PC-3 (cell line): ENCODE data around the gene DDI2. TPM values are rescaled to one million over a fixed set of nuclear protein-coding genes. Genes with fewer than 3 reads are reported as not detected.
A peak's percentile ranks its signal among the peaks of the same experiment; 100 is the strongest.

Source experiments
- ATAC-seq: fragments of 200-7000 bp; cut with Tn5 transposase; 2 replicates; pipeline ENCODE4 v1.9.1; 2020; ENCODE audit warnings: mild to moderate bottlenecking, moderate library complexity
- BruUV-seq: library from RNA; stranded (reverse); fragments of 400-500 nt; replicated peaks from 2 replicates; lab custom pipeline; 2021; lab: Mats Ljungman, UMichigan
- CTCF ChIA-PET: fragments of 300-600 bp; sonication (Branson Sonifier 250); formaldehyde crosslinking; loops from one replicate; lab custom pipeline; 2022; ENCODE audit warnings: antibody characterized with exemption; lab: Charles Lee
- POLR2A ChIA-PET: fragments of 300-600 bp; sonication (Branson Sonifier 250); formaldehyde crosslinking; loops from one replicate; lab custom pipeline; 2022; ENCODE audit warnings: antibody characterized with exemption; ENCODE audit not compliant: unreplicated experiment; lab: Charles Lee
- DNase-seq: peaks from one replicate; pipeline ENCODE4 v3.0.0-alpha.2; 2015
- H2AFZ ChIP-seq: fragments of 300-600 bp; sonication (generic); 2 replicates; pipeline ENCODE4 v1.6.0; 2016; ENCODE audit warnings: antibody characterized with exemption, low read length
- H3F3A ChIP-seq: fragments of 300-600 bp; sonication (generic); one replicate; pipeline ENCODE4 v1.6.0; 2017; ENCODE audit warnings: antibody characterized with exemption, low read length, control low read depth, mild to moderate bottlenecking; ENCODE audit not compliant: unreplicated experiment
- H3K27ac ChIP-seq: fragments of 300-600 bp; sonication (generic); 2 replicates; pipeline ENCODE4 v1.5.1; 2016; ENCODE audit warnings: mild to moderate bottlenecking, low read length
- H3K27me3 ChIP-seq: fragments of 300-600 bp; sonication (generic); 2 replicates; pipeline ENCODE4 v1.6.1; 2016; ENCODE audit warnings: low read length, mixed read lengths
- H3K36me3 ChIP-seq: fragments of 300-600 bp; sonication (generic); 2 replicates; pipeline ENCODE4 v1.6.1; 2016; ENCODE audit warnings: low read depth, mixed run types, low read length, mixed read lengths
- H3K4me1 ChIP-seq: fragments of 300-600 bp; sonication (generic); 2 replicates; pipeline ENCODE4 v1.5.1; 2016; ENCODE audit warnings: low read length; ENCODE audit not compliant: insufficient read depth
- H3K4me2 ChIP-seq: fragments of 300-600 bp; sonication (generic); 2 replicates; pipeline ENCODE4 v1.6.0; 2016; ENCODE audit warnings: low read length
- H3K4me3 ChIP-seq: fragments of 300-600 bp; sonication (generic); 2 replicates; pipeline ENCODE4 v1.5.1; 2016; ENCODE audit warnings: mild to moderate bottlenecking, low read length, mixed read lengths
- H3K79me2 ChIP-seq: fragments of 300-600 bp; sonication (generic); 2 replicates; pipeline ENCODE4 v1.6.1; 2017; ENCODE audit warnings: low read length, mixed read lengths
- H3K9ac ChIP-seq: fragments of 300-600 bp; sonication (generic); 2 replicates; pipeline ENCODE4 v1.6.0; 2016; ENCODE audit warnings: mild to moderate bottlenecking, low read length
- H3K9me2 ChIP-seq: fragments of 300-600 bp; sonication (generic); replicated peaks from 2 replicates; pipeline ENCODE4 v1.6.1; 2016; ENCODE audit warnings: mixed run types, low read length, mixed read lengths
- H3K9me3 ChIP-seq: fragments of 300-600 bp; sonication (generic); 2 replicates; pipeline ENCODE4 v1.6.1; 2016; ENCODE audit warnings: low read length, mixed read lengths
- H4K20me1 ChIP-seq: fragments of 300-600 bp; sonication (generic); 2 replicates; pipeline ENCODE4 v1.6.1; 2016; ENCODE audit warnings: low read length, mixed read lengths
- CTCF ChIP-seq: fragments of 300-600 bp; sonication (generic); conservative IDR thresholded peaks from 2 replicates; pipeline ENCODE4 v1.5.1; 2017; ENCODE audit warnings: antibody characterized with exemption, low read depth, mild to moderate bottlenecking, low read length
- EZH2 ChIP-seq: fragments of 300-600 bp; sonication (generic); IDR thresholded peaks from one replicate; pipeline ENCODE4 v1.6.1; 2017; ENCODE audit warnings: antibody characterized with exemption, mild to moderate bottlenecking, low read length; ENCODE audit not compliant: unreplicated experiment
- EZH2phosphoT487 ChIP-seq: fragments of 300-600 bp; sonication (generic); IDR thresholded peaks from 2 replicates; pipeline ENCODE4 v1.6.1; 2018; ENCODE audit warnings: mild to moderate bottlenecking, antibody characterized with exemption, low read length, borderline replicate concordance
- intact Hi-C: fragments of 100-400 bp; cut with micrococcal nuclease; formaldehyde crosslinking; loops from 2 replicates; pipeline ENCODE4 v1.9.0; 2023
- total RNA-seq: library from RNA; depleted of rRNA; stranded (reverse); fragments of >200 nt; gene quantifications from 2 replicates; pipeline ENCODE4 v1.2.3, GENCODE V29; 2014

Gene DDI2
- total RNA-seq, 1 experiment from 2014 or later: 15.0 TPM

DNA sequence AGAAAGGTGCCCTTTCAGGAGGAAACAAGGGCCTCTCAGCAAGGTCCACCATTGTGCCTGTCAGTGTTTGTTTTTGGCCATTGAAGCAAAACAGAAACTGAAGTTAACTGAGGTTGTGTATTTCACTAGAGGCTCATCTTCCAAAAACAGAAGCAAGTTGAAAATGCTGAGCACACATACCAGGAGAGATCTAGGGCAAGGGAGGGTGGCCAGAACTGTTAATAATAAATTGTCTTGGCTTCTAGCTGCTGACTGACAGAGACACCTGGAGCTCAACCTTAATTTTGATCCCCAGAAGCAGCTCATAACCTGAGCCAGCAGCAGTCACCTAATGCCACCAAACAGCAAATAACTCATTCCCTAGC lies 37.6 kb upstream of the DDI2 start:
- Histone ChIP-seq H3K9me3 (no peaks in the 10 kb centered on the region), H3K9me2 (no peaks in the 10 kb centered on the region), H2AFZ (no peak overlapping the region), H3K4me2 (no peak overlapping the region), H3K27me3 (no peaks in the 10 kb centered on the region), H3K79me2 (no peaks in the 10 kb centered on the region), H3K4me1 (no peaks in the 10 kb centered on the region), H3F3A (no peaks in the 10 kb centered on the region), H3K4me3 (no peak overlapping the region), H3K36me3 (no peaks in the 10 kb centered on the region), H3K9ac (no peak overlapping the region), H4K20me1 (no peaks in the 10 kb centered on the region), H3K27ac (no peak overlapping the region)
- no TSS peak for BruUV-seq
- no peak for ATAC-seq
- DNase-seq: no peak
- POLR2A ChIA-PET: no interaction called here
- TF ChIP-seq EZH2phosphoT487 (no peak), EZH2 (no peak), CTCF (no peak)
- CTCF ChIA-PET: no interaction called here
- intact Hi-C loops: no loop called here

DNA sequence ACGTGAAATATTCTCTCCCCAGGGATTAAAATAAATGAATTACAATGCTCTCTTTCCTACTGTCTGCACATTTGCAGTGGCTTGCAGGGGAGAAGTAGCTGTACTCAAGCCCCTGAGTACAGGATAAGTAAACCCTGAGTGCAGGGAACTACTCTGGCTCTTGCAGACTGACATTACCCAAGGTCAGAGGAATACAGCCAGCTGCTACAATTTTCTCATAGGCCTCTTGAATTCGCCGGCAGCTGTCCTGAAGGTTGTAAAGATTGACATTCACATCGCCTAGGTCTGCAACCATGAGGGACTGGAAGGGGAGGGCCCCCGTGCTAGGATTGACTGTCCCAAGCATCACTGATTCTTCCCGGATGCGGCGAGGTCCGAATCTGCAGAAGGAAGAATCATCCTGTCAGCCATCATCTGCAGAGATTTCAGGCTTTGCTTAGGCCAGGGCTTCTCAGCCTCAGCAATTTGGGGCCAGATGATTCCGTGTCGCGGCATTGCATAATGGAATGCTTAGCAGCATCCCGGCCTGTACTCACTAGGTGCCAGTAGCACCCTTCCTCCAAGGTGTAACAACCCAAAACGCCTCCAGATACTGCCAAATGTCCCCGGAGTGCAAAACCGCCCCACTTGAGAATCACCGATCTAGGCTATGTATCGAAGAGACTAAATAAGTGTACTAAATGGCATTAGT lies 34.1 kb upstream of the DDI2 start:
- no peak overlapping the region for H3K4me2 ChIP-seq
- no peak overlapping the region for H3K9ac ChIP-seq
- H3K9me2 ChIP-seq: no peaks in the 10 kb centered on the region
- no peaks in the 10 kb centered on the region for H3K36me3 ChIP-seq
- intact Hi-C loops: no loop called here
- BruUV-seq: no TSS peak
- H2AFZ ChIP-seq: no peak overlapping the region
- H3K27me3 ChIP-seq: no peaks in the 10 kb centered on the region
- H3K9me3 ChIP-seq: no peaks in the 10 kb centered on the region
- H3K4me3 ChIP-seq: no peak overlapping the region
- H4K20me1 ChIP-seq: no peaks in the 10 kb centered on the region
- ChIA-PET CTCF (no interaction called here), POLR2A (no interaction called here)
- DNase-seq (no peak), ATAC-seq (no peak)
- no peak for TF ChIP-seq EZH2
- no peaks in the 10 kb centered on the region for H3F3A ChIP-seq
- H3K79me2 ChIP-seq: no peaks in the 10 kb centered on the region
- H3K4me1 ChIP-seq: no peaks in the 10 kb centered on the region
- no peak overlapping the region for H3K27ac ChIP-seq

- no peaks in the 10 kb centered on the region for H4K20me1 ChIP-seq
- peak within 1 kb of the TSS; percentile 75 for H3K4me3 ChIP-seq
- no peaks in the 10 kb centered on the region for H3K9me2 ChIP-seq
- H3F3A ChIP-seq: no peaks in the 10 kb centered on the region
- DNase-seq (peak; percentile 37), ATAC-seq (peak; percentile 82)
- ChIA-PET CTCF (interaction anchor here (0.9 kb wide), 1 partner anchor 11 kb away, joined by 5 read pairs; no protein-coding TSS in a partner anchor), POLR2A (no interaction called here)
- H3K9ac ChIP-seq: peak within 1 kb of the TSS; percentile 85
- H3K27ac ChIP-seq: 0 out of 2 replicates have a peak within 1 kb of the TSS, but pooled peaks have one; percentile 14
- no peaks in the 10 kb centered on the region for H3K79me2 ChIP-seq
- no TSS peak for BruUV-seq
- H3K4me1 ChIP-seq: no peaks in the 10 kb centered on the region
- no peaks in the 10 kb centered on the region for H3K36me3 ChIP-seq
- no peaks in the 10 kb centered on the region for H3K9me3 ChIP-seq
- H3K27me3 ChIP-seq: no peaks in the 10 kb centered on the region
- intact Hi-C loops: no loop called here
- H2AFZ ChIP-seq: peak within 1 kb of the TSS; percentile 96
- no peak for TF ChIP-seq EZH2
- peak; percentile 44 for TF ChIP-seq CTCF
- H3K4me2 ChIP-seq: peak within 1 kb of the TSS; percentile 96
Observed at GRCh38 chr1:15584489-15585363, 32.5 kb upstream of the DDI2 start, which contains the start of gene AGMAT. Gene AGMAT, minus strand, starts transcription at chr1:15585051. Its CDS starts 84 bp downstream, at chr1:15584967.
